Smooth muscle cell (in vitro differentiated cells): Measurements from ENCODE around the gene SIN3A. TPM values are rescaled to one million over a fixed set of nuclear protein-coding genes. Genes with fewer than 3 reads are reported as not detected.
"Not testable (repeated sequence)": the region's sequence is repeated elsewhere in the genome, so short reads cannot be mapped to it uniquely, and the experiment has no call there.

Source experiments
- DNase-seq: peaks from one replicate; lab custom pipeline; 2025; ENCODE audit not compliant: unreplicated experiment; lab: John Stamatoyannopoulos, UW
- H2AFZ ChIP-seq: fragments of 200-600 bp; sonication (generic); 2 replicates; pipeline ENCODE4 v1.6.0; 2016; ENCODE audit warnings: antibody characterized with exemption, low read depth, mild to moderate bottlenecking
- H3F3A ChIP-seq: fragments of 200-600 bp; sonication (generic); 2 replicates; pipeline ENCODE4 v1.6.0; 2017; ENCODE audit warnings: antibody characterized with exemption, low read depth
- H3K27ac ChIP-seq: fragments of 200-600 bp; sonication (generic); 2 replicates; pipeline ENCODE4 v1.5.1; 2016; ENCODE audit warnings: low read depth, mild to moderate bottlenecking
- H3K27me3 ChIP-seq: fragments of 200-600 bp; sonication (generic); 2 replicates; pipeline ENCODE4 v1.6.1; 2016; ENCODE audit warnings: low read depth, mild to moderate bottlenecking
- H3K36me3 ChIP-seq: fragments of 200-600 bp; sonication (generic); 2 replicates; pipeline ENCODE4 v1.5.1; 2016; ENCODE audit warnings: low read depth
- H3K4me1 ChIP-seq: fragments of 200-600 bp; sonication (generic); 2 replicates; pipeline ENCODE4 v1.5.1; 2016; ENCODE audit warnings: low read depth
- H3K4me2 ChIP-seq: fragments of 200-600 bp; sonication (generic); 2 replicates; pipeline ENCODE4 v1.6.0; 2016; ENCODE audit warnings: mild to moderate bottlenecking
- H3K4me3 ChIP-seq: fragments of 200-600 bp; sonication (generic); 2 replicates; pipeline ENCODE4 v1.5.1; 2016; ENCODE audit warnings: mild to moderate bottlenecking
- H3K79me2 ChIP-seq: fragments of 200-600 bp; sonication (generic); 2 replicates; pipeline ENCODE4 v1.6.0; 2016; ENCODE audit warnings: low read depth, mild to moderate bottlenecking
- H3K9ac ChIP-seq: fragments of 200-600 bp; sonication (generic); 2 replicates; pipeline ENCODE4 v1.6.0; 2016; ENCODE audit warnings: low read depth
- H3K9me3 ChIP-seq: fragments of 200-600 bp; sonication (generic); replicated peaks from 2 replicates; pipeline ENCODE4 v1.5.1; 2016; ENCODE audit warnings: low read depth
- H4K20me1 ChIP-seq: fragments of 200-600 bp; sonication (generic); 2 replicates; pipeline ENCODE4 v1.6.0; 2016; ENCODE audit warnings: low read depth
- CTCF ChIP-seq: fragments of 200-600 bp; sonication (generic); IDR thresholded peaks from 2 replicates; pipeline ENCODE4 v1.5.1; 2017; ENCODE audit warnings: borderline replicate concordance, mild to moderate bottlenecking, antibody characterized with exemption; ENCODE audit not compliant: insufficient read depth, poor library complexity, severe bottlenecking
- WGBS: methylation state at CpG from one replicate; pipeline ENCODE4 v1.1.7; 2016; ENCODE audit warnings: low lambda C conversion rate; 5-methylcytosine and 5-hydroxymethylcytosine counted together
- polyA plus RNA-seq: library from polyadenylated mRNA; unstranded; fragments of >200 nt; fragmentation: Nextera tagmentation; extraction: Ambion mirVana; gene quantifications from 2 replicates; pipeline ENCODE4 v1.2.1, GENCODE V29; 2016
- total RNA-seq: library from RNA; depleted of rRNA; stranded (reverse); fragments of >200 nt; gene quantifications from 2 replicates; pipeline ENCODE4 v1.2.3, GENCODE V29; 2014

The SIN3A gene
- total and polyA plus RNA-seq, 2 experiments from 2014 or later: 12.0 to 40.7 TPM

DNA sequence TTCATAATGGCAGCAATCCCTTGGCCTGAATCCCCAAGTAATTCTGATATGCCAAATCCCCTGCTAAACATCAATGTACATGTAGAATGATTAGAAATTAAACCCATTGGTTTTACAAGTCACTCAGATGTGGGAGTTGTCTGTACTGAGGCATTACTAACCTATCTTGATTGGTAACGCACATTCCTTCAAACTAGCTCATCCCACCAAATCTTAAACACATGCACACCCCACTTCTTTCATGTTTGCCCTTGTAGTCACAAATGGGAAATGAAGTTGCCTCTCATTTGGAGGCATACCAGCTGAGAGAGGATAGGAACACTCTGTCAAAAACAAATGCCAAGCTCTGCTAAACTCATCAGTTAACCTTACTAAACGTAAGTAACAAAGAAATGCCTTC, 54.0 kb downstream of the SIN3A start:
- no peaks in the 10 kb centered on the region for H3K27me3 ChIP-seq
- no peak overlapping the region for H3K4me2 ChIP-seq
- H3K27ac ChIP-seq: peak overlapping the region; percentile 3
- H3F3A ChIP-seq: no peaks in the 10 kb centered on the region
- no peaks in the 10 kb centered on the region for H3K4me1 ChIP-seq
- H3K4me3 ChIP-seq: no peak overlapping the region
- peaks cover 24% of the 10 kb centered on the region for H4K20me1 ChIP-seq
- 83% methylated on average over 2 of the region's 2 CpGs for WGBS
- H2AFZ ChIP-seq: no peak overlapping the region
- H3K9ac ChIP-seq: no peak overlapping the region
- H3K36me3 ChIP-seq: peaks cover 15% of the 10 kb centered on the region
- no peak for DNase-seq
- H3K9me3 ChIP-seq: no peaks in the 10 kb centered on the region
- H3K79me2 ChIP-seq: no peaks in the 10 kb centered on the region
- no peak for TF ChIP-seq CTCF

DNA sequence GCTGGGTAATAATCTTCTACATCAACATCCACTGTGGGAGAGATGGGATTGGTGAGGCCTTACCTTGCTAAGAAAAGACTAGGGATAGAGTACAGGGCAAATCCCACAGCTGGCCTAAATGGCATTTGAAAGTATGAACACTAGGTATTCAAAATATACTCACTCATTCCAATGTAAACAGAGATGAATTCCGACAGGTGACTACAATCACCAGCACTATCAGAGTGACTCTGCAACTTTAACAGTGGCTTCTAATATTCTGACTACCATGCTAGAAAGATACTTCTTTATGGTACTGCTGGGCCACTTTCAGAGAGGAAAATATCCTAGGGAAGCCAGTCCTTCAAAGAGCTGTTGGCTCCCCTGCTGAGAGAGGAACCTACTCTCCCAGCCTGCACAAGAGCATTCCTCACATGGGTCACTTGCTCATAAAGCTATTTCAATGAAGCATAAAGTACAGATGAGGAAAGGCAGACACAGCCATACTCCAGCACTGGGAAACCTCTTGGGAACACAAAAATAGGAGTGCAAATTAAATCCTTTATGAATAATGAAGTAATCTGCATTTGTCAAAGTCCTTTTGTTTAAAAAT, 61.6 kb downstream of the SIN3A start:
- H3K36me3 ChIP-seq: peaks cover 31% of the 10 kb centered on the region
- no peaks in the 10 kb centered on the region for H3K27me3 ChIP-seq
- H3K79me2 ChIP-seq: no peaks in the 10 kb centered on the region
- no peak for TF ChIP-seq CTCF
- DNase-seq: no peak
- H3K4me2 ChIP-seq: no peak overlapping the region
- no peak overlapping the region for H3K4me3 ChIP-seq
- WGBS: 100% methylated on average over 1 of the region's 1 CpG
- H3K9ac ChIP-seq: no peak overlapping the region
- no peak overlapping the region for H3K27ac ChIP-seq
- no peaks in the 10 kb centered on the region for H3K9me3 ChIP-seq
- H3F3A ChIP-seq: no peaks in the 10 kb centered on the region
- no peak overlapping the region for H2AFZ ChIP-seq
- H4K20me1 ChIP-seq: no peaks in the 10 kb centered on the region
- H3K4me1 ChIP-seq: no peaks in the 10 kb centered on the region

DNA sequence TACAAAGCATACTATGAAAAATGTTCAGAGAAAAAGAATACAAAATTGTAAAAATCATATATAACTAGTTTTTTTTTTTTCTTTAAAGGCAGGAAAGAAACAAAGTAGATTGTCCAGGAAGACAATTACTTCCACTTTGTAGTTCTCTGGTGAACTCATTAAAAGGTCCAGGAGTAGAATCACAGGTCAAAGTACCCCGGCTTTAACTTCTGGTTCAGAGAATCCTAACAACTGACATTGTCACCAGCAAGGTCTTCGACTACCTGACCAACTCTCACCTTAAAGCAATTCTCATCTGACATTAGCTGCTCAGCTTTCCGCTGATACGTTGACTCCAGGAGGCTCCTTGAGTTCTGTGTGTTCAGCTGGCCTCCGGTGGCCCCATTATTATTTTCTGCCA, 67.5 kb downstream of the SIN3A start:
- not testable (repeated sequence) for H3K4me1 ChIP-seq, H3K9ac ChIP-seq, H4K20me1 ChIP-seq, H2AFZ ChIP-seq, DNase-seq, H3K27ac ChIP-seq, H3K79me2 ChIP-seq, H3K9me3 ChIP-seq, H3K4me3 ChIP-seq, H3F3A ChIP-seq, H3K4me2 ChIP-seq, H3K27me3 ChIP-seq
- H3K36me3 ChIP-seq: peaks cover 43% of the 10 kb centered on the region
- 98% methylated on average over 5 of the region's 5 CpGs for WGBS

- no peaks in the 10 kb centered on the region for H3F3A ChIP-seq
- H3K27me3 ChIP-seq: no peaks in the 10 kb centered on the region
- no peaks in the 10 kb centered on the region for H3K4me1 ChIP-seq
- H3K79me2 ChIP-seq: no peaks in the 10 kb centered on the region
- H2AFZ ChIP-seq: no peak overlapping the region
- DNase-seq: no peak
- no peaks in the 10 kb centered on the region for H3K9me3 ChIP-seq
- WGBS: 92% methylated on average over 4 of the region's 4 CpGs
- no peak for TF ChIP-seq CTCF
- no peaks in the 10 kb centered on the region for H4K20me1 ChIP-seq
- H3K27ac ChIP-seq: no peak overlapping the region
- H3K9ac ChIP-seq: no peak overlapping the region
- H3K4me3 ChIP-seq: no peak overlapping the region
- H3K4me2 ChIP-seq: no peak overlapping the region
- peaks cover 29% of the 10 kb centered on the region for H3K36me3 ChIP-seq
Observed at GRCh38 chr15:75380773-75381172, 70.7 kb downstream of the SIN3A start.
